NCI-H146 treated with DMSO at 0.1 percent for 48 hours (cell line): ENCODE measurements around the gene VPS9D1.
"Not testable (repeated sequence)": the region's sequence is repeated elsewhere in the genome, so short reads cannot be mapped to it uniquely, and the experiment has no call there.

ENCODE experiments used
- DNase-seq: peaks from one replicate; lab custom pipeline; 2025; ENCODE audit not compliant: unreplicated experiment; lab: John Stamatoyannopoulos, UW

Gene VPS9D1

DNA sequence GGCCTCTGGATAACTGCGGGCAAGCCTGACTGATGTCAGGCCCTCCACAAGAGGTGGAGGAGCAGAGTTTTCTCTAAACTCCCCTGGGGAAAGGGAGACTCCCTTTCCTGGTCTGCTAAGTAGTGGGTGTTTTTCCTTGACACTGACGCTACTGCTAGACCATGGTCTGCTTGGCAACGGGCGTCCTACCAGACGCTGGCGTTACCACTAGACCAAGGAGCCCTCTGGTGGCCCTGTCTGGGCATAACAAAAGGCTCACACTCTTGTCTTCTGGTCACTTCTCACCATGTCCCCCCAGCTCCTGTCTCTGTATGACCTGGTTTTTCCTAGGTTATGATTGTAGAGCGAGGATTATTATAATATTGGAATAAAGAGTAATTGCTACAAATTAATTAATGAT lies 53.7 kb downstream of the VPS9D1 start:
- not testable (repeated sequence) for DNase-seq

DNA sequence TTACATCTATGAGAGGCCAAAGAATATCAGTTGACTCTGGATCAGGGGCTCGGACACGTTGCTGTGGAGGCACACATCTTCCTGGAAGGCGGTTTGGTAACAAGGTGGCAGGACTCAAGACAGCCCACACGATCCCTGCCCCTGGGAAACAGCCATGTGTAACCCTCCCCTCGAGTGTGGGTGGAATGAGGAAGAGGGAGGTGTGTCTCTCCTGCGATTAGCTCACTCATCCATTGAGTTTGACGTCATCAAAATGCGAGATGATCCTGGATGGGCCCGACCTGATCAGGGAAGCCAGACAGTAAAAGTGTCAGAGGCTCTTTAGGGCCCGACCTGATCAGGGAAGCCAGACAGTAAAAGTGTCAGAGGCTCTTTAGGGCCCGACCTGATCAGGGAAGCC lies 56.5 kb downstream of the VPS9D1 start:
- not testable (repeated sequence) for DNase-seq

DNA sequence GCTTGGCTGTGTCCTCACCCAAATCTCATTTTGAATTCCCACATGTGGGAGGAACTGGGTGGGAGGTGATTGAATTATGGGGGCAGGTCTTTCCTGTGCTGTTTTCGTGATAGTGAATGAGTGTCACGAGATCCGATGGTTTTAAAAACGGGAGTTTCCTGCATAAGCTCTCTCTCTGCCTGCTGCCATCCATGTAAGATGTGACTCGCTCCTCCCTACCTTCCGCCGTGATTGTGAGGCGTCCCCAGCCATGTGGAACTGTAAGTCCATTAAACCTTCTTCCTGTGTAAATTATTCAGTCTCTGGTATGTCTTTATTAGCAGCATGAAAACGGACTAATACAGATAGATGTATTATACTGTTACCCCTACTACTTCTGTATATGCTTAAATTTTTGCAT lies 59.5 kb downstream of the VPS9D1 start:
- DNase-seq: no peak

DNA sequence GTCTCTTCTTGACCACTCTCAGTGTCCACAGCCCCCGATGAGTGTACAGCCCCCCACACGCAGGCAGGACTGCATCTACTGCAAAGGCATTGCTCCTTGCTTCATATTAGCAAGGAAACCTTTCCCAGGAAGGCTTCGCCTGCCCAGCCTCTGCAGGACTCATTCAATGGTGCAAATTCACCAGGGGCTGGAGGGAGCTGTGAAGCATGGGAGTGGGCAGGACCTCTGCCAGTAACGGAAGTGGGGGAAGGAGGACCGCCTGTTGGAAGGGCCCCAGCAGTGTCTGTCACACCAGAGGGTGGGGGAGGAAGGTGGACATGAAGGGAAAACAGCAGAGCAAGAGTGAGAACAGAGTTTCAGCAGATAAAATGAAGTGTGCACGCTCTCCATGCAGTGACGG lies 60.6 kb downstream of the VPS9D1 start:
- no peak for DNase-seq

DNA sequence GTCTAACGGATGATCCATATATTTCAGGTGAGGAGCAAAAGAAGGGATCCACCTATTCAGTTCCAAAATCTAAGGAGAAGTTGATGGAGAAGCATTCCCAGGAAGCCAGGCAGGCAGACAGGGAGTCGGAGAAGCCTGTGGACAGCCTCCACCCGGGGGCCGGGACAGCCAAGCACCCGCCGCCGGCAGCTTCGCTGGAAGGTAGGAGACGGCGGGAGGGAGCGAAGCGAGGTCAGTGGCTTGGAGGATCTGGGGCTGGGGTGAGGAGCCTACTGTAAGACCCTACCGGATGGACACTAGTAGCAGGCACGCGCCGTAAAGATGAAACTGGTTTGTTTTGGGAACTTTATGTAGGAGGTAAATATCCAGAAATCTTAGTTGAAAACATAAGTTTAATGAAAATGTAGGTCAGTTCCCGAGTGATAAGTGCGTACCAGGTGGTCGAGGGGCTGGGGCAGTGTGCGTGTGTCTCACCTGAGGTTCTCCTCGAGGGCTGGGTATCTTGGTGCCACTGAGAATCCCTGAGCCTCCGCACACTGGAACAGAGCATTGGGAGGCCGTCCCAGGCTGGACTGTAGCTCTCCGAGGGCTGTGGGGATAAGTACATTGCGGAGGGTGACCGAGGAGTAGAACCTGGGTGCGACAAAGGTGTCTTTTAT lies 62.3 kb downstream of the VPS9D1 start:
- no peak for DNase-seq

DNA sequence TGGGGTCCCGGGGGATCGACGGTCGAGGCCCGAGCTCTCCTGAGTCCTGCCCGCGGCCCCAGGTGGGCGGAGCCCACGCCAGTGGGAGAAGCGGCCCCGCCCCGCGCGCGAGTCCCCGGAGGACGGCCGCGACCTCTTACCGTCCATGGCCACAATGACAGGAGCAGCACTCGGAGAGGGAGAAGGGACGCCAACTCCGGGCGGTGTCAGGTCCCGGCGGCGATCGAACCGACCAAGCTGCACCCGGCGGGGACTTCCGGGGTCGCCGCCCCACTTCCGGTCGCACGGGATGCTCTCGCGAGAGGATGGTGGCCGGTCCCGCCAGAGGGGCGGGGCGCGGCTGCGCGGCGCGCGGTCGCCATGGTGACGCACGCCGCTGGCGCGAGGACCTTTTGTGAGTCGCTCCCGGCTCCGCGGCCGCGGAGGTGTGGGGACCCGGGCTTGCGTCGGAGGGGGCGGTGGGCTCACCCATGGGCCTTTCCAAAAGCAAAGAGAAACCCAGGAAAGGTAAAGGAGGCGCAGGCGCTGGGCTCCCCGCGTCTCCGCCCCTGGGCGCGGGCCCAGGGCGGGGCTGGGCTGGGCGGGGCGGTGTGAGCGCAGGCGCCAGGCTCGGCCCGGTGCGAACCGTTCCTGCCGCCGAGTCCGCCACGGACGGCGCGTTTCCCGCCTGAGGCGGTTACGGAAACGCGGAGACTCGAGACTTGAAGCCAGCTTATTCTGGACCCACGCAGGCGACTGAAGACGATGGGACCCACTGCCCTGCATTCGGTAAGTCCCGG lies 63.1 kb downstream of the VPS9D1 start, which contains the start of the genes CHMP1A and SPATA33:
TSS of gene CHMP1A (minus strand) at position 267 of the 779 bp plus-strand sequence. CDS start at position 147, 120 bp downstream.
TSS of gene SPATA33 (plus strand) at position 395 of the 779 bp plus-strand sequence. CDS start at position 471, 76 bp downstream.
- DNase-seq: peak; percentile 24
